NCI-H82 treated with DMSO at 0.1 percent for 48 hours (cell line): Measurements from ENCODE around the gene THEM5.

Experiments used
- DNase-seq: peaks from one replicate; lab custom pipeline; 2025; ENCODE audit not compliant: unreplicated experiment; lab: John Stamatoyannopoulos, UW

Gene THEM5

DNA sequence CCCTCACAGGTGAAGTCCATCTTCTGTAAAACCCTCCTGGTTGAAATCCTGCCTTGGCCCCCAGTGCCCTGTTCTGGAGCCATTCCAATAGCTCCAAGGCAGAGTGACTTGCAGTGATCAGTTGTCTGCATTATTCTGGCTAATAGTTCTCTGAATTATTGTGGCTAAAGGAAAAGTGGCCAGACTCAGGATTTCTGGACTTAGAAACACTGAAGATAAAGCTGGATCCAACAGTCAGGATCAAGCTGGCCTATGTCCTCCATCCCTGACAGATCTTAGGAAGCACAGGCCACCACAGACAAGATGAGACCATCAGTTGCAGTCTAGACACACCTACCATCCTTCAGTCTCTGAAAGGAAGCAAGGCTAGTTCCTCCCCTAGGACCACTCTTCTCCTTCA is 13.1 kb downstream of the THEM5 start:
- DNase-seq: no peak

DNA sequence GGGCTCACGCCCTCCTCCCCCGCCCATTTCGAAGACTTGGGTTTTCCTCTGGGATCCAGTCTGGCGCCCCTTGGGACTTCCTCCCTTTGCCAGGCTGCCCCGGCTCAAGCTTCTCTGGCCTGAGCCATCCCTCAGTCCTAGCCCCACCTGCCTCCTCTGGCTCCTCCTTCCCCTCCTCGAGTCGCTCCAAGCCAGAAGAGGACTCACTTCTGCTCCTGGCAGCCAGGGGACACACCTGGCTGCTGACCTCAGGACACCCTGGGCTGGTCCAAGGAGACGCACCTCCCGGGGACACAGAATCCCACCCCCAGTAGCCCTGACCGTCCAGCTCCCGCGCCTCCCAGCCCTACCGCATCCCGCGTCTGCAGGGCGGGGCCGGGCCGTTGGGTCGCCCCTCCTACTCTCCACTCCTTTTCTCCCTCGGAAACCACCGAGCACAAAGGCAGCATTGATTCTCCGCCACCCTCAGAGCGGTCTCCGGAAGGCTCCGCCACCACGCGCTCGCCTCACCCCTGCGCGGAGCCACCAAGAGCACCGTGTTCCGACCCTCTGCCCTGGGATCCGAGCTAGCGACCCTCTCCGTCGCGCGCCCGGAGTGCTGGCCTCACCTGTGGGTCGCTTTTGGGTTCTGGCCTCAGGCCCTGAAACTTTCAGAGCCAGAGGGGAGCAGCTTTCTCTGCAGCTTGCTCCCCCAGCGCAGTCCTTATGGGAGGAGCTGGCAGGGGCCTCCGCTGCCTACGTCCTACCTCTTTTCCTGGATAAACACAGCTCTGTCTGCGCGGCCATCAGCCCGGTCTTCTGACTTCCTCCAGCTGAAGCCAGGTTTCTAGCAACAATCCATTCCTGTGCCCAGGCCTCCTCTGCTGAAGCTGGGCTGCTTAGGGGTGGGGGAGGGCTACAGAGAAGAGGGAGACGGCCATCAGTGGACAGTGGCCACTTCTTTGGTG is 13.8 kb downstream of the THEM5 start, which contains the start of gene C2CD4D:
Gene C2CD4D, minus strand, starts transcription at position 364 of the 947 bp plus-strand sequence. CDS start 831 bp downstream, outside the sequence.
- DNase-seq: no peak

DNA sequence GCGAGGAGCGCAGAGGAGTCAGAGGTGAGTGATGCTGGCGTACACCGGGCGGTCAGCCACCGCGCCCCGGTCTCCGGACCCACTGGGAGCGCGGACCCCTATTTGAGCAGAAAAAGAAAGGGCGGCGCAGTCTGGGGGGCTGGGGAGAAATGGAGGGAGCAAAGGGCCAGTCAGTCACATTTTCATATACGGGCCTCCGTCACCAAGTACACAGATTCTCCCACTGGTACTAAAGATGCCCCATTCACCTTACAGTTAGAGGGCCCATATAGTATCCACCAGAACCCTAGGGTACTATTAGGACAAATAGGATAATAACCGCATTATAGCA is 14.5 kb downstream of the THEM5 start:
- no peak for DNase-seq

GRCh38 chr1:151838222-151839081 is 15.1 kb downstream of the THEM5 start:
- no peak for DNase-seq

- DNase-seq: no peak
Measured at GRCh38 chr1:151837884-151838221, 15.7 kb downstream of the THEM5 start.

DNA sequence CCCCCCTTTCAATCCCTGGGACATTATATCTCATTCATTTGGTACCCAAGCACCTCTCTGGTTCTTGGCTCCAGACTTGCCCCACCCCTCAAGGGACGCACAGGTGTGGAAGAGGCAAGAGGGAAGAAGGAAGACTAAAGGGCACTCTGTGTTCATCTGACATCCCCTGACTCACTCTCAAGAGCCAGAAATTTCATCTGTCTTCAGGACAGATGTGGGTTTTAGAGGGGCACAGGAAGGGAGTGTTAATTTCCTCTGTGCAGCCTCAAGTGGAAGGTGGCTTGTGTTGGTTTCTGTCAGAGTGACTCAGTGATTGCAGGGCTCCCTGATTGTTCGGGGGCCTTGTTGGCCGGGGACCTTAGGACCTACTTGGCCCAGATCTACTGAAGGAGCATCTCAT is 16.3 kb downstream of the THEM5 start:
- DNase-seq: no peak

DNA sequence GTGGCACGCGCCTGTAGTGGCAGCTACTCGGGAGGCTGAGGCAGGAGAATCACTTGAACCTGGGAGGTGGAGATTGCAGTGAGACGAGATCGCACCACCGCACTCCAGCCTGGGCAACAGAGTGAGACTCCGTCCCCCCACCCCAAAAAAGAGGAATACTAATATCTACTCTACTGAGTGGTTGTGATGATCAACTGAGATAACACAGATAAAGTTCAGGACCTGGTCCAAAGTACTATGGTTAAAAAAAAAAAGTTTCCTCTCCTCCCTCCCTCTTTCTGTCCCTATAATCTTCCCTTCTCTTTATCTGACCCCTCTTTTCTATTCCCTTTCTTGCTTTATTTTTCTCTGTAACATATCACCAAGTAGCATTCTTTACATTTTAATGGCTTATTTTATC is 17.9 kb downstream of the THEM5 start:
- DNase-seq: no peak

- no peak for DNase-seq
Measured at GRCh38 chr1:151834239-151834638, 19.3 kb downstream of the THEM5 start.

DNA sequence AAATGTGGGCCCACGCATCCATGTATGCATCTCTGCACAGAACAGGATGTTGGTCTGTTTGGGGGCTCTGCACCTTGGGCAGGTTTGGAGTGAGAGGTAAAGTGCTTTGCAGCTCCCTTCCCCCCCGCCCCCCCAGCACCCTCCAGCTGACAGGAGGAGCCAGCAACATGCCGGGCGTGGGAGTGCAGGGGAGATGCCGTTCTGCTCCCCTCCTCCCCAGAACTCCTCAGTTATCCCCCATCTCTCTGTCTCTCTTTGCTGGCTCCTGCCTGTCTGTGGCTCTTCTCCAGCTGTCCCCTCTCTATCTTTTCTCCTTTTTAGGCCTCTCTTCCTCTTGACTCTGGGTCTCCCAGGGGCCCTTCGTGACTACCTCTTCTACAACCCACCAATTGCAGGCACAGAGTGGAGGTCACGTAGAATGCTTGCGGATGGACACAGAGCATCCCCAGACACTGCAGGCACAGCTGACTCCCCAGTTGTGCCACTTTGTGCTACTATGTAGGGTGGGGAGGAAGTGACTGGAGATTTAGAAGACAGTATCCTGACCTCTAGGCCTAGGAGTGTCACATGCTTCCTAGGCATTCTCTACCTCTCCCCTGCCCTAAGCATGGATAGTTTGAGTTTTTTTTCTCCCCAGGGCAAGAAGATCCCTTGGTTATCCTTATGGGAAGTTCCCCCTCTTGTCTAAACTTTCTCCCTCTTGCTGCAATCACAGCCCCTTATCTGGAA is 20.2 kb downstream of the THEM5 start:
- no peak for DNase-seq

- no peak for DNase-seq
Measured at GRCh38 chr1:151832318-151832980, 21.1 kb downstream of the THEM5 start.

DNA sequence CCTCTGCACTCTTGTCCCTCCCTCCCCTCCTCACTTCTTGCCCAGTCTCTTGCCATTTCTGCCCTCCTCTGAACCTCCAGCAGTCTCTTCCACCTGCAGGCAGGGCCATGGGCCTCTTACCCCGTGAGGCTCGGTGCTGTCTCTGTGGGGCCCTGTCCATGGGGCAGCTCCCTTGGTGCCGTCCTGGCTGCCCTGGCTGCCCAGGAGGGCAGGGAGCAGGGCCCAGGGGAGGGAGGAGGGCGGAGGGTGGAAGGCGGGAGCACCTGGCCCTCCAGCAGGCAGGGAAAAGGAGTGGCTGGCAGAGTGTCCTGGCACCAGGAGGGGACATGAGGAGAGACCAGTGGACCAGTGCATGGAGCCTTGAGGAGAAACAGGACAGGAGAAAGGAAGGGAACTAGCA is 21.9 kb downstream of the THEM5 start, which contains the start of gene RORC:
Gene RORC, minus strand, starts transcription at position 198 of the 400 bp plus-strand sequence. Its CDS starts 38 bp downstream, at position 160.
- DNase-seq: no peak

GRCh38 chr1:151831256-151831591 is 22.3 kb downstream of the THEM5 start:
- DNase-seq: no peak

DNA sequence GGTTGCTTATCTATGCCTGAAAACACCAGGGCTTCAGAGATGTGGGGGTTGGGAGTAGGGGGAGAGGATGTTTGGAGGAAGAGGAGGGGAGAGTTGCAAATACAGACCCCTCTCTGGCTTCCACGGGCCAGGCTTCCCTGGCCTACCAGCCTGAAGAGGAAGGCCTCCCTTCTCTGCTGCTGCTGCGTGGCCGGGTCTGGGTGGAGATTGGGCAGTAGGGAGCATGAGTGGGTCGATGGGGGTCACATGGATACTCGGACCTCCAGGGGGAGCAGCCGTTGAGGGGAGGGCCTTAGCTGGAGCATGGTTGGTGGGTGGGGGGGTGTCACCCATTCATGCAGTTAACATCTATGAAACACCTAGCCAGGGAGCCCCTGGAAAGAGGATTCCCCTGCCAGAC is 23.5 kb downstream of the THEM5 start:
- no peak for DNase-seq

DNA sequence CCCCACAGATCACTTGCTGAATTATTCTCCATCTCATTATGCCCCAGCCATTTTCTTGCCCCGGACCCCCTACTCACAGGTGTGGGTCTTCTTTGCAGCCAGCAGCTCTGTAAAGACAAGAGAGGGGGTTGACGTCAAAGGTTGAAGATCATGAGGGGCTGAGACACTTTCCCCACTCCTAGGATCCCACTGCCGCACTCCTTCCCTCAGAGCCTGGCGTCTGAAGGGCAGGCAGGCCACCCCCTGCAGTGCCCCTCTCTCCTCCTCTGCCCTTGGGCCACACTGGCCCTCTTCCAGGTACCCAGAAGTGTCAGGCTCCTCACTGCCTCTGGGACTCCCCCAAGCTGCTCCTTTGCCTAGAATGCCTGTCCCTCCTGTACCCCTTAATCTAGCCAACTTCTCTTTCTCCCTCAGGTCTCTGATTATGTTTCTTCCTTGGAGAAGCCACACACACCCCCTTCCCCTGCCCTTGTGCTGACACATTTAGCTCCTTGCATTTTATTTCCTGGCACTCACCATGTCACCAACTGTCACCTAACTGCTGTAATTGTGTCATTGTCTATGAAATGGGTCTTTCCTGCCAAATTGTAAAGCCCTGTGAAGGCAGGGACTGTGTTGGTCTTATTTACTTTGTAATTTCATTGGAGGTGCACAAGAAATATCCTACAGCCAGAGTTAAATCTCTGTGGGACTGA is 24.0 kb downstream of the THEM5 start:
- DNase-seq: no peak

DNA sequence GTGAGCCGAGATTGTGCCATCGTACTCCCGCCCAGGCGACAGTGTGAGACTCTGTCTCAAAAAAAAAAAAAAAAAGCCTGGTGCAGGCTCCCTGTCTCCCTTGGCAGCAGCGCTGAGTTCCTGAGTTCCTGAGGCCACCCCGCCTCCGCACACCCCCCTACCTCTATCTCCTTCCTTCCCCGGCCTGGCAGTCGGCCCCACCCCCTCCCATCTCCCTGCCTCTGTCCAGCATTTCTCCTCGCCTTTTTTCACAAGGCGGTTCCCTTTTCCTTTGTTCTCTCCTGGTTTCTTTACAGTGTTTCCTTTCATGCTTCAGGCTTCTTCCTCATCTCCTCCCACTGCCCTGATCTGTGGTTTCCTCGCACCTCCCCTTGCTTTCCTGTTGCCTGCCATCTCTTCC is 24.6 kb downstream of the THEM5 start:
- DNase-seq: no peak

- DNase-seq: no peak
Measured at GRCh38 chr1:151827853-151828252, 25.7 kb downstream of the THEM5 start.

- DNase-seq: no peak
Measured at GRCh38 chr1:151825751-151826660, 27.5 kb downstream of the THEM5 start.

DNA sequence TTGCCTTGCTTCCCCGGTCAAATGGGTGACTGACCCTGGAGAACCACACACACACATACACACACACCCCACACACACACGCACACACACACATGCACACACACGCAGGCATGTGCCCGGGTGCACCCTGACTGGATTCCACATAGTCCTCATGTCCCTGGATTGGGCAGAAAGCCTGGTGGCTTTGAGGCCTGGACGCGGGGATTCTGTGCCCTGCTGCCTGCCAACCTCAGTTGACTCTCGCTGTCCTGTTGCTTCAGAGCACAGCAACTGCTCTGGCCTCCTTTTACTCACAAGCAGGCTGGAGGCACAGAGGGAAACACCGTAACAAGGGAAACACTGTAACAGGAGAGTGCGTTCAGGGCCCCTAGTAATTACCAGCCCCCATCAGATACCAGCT is 28.3 kb downstream of the THEM5 start:
- DNase-seq: no peak

- no peak for DNase-seq
Measured at GRCh38 chr1:151823175-151823574, 30.3 kb downstream of the THEM5 start.
